Aorta (tissue), 5 donors: ENCODE measurements around the gene SPATA24. TPM values are rescaled to one million over a fixed set of nuclear protein-coding genes. Genes with fewer than 3 reads are reported as not detected.
A peak's percentile ranks its signal among the peaks of the same experiment; 100 is the strongest.
"Not testable (repeated sequence)": the region's sequence is repeated elsewhere in the genome, so short reads cannot be mapped to it uniquely, and the experiment has no call there.

Experiments used
- ATAC-seq: fragments of 200-7000 bp; cut with Tn5 transposase; one replicate; pipeline ENCODE4 v1.9.1; 2022; ENCODE audit warnings: moderate library complexity; ENCODE audit not compliant: low FRiP score
- DNase-seq, 2 donors: peaks; one replicate each; pipeline ENCODE4 v3.0.0-alpha.2; 2020
- H3K27ac ChIP-seq, 2 donors: one replicate each; pipeline ENCODE4 v1.5.1; 2013; ENCODE audit warnings: low read length in 2 of 2, mild to moderate bottlenecking in 2 of 2, moderate library complexity in 2 of 2, control low read depth in 1 of 2, inconsistent platforms in 1 of 2, low read depth in 1 of 2
- H3K27me3 ChIP-seq, 2 donors: one replicate each; pipeline ENCODE4 v1.6.1; 2013; ENCODE audit warnings: control low read depth in 1 of 2, low read length in 1 of 2, mild to moderate bottlenecking in 1 of 2, moderate library complexity in 1 of 2; ENCODE audit not compliant: insufficient read depth in 2 of 2, control insufficient read depth in 1 of 2
- H3K36me3 ChIP-seq, 2 donors: one replicate each; pipeline ENCODE4 v1.6.1; 2013; ENCODE audit warnings: control low read depth in 1 of 2, low read length in 1 of 2, mild to moderate bottlenecking in 1 of 2; ENCODE audit not compliant: insufficient read depth in 2 of 2, control insufficient read depth in 1 of 2
- H3K4me1 ChIP-seq, 2 donors: one replicate each; pipeline ENCODE4 v1.6.1; 2013; ENCODE audit warnings: low read length in 2 of 2, control low read depth in 1 of 2, mild to moderate bottlenecking in 1 of 2, moderate library complexity in 1 of 2; ENCODE audit not compliant: insufficient read depth in 2 of 2, control insufficient read depth in 1 of 2
- H3K4me3 ChIP-seq, 2 donors: one replicate each; pipeline ENCODE4 v1.5.1; 2013; ENCODE audit warnings: low read length in 2 of 2, control low read depth in 1 of 2, mild to moderate bottlenecking in 1 of 2
- H3K9me3 ChIP-seq: one replicate; pipeline ENCODE4 v1.6.1; 2013; ENCODE audit warnings: mild to moderate bottlenecking, low read length; ENCODE audit not compliant: control insufficient read depth
- WGBS, 2 donors: extraction: QIAGEN DNeasy Blood & Tissue Kit; methylation state at CpG; one replicate each; pipeline ENCODE4 v1.1.7; 2013; 5-methylcytosine and 5-hydroxymethylcytosine counted together
- intact Hi-C, 2 donors: fragments of 100-400 bp; cut with DNase I; formaldehyde crosslinking; loops; one replicate each; pipeline versions ENCODE4 v1.14.2 to v1.15.0; 2022
- polyA plus RNA-seq, 2 donors: library from polyadenylated mRNA; stranded (reverse); fragments of 200-250 nt; gene quantifications; one replicate each; pipeline ENCODE4 v1.2.3, GENCODE V29; 2013
- total RNA-seq, 2 donors: library from RNA; stranded (reverse); fragmentation: NEBNext Ultra II Directional; extraction: Animal tissue kit (Norgen Biotek cat#: 25700); gene quantifications; one replicate each; pipeline ENCODE4 v1.2.1, GENCODE V29; 2021
- donor health status: healthy with polysubstance abuse.
- donor health status: Bipolar disorder and iron deficiency.
- donor health status: DM: no; HTN: no; CAD: no.
- donor health status: DM: no; HTN: no; CAD: no.
- donor health status: DM: yes; HTN: yes; CAD: no.

SPATA24 gene
- total and polyA plus RNA-seq, 4 donors = 2.2 to 7.7 (median 4.7) TPM

DNA sequence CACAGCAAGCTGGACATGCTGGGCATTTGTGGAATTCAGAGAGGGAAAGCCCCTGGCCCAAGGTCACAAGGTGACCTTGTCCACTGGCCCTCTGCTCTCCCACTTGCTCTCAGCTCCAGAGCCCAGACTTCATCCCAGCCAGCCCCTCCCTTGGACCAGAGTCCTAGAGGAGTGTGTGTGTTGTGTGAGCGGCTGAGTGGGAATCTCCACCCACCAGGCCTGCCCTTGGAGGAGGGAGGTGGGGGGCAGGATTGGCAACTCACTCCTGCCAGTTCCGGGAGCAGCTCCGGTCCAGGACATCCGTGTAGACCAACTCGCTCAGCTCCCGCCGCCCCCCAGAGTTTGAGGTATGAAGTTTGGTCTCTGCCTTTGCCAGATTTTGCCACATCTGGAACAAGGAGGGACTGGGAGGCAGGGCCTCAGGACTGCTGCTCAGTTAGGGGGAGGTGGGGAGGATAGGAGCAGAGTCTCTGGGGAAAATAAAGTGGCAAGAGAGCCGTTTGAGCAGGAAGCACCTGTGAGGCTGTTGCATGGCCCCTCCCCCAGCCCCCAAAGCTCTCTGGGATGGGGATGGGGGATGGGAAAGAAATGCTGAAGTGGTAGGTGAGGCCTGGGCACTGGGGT is 15.6 kb downstream of the SPATA24 start:
- Histone ChIP-seq H3K27ac (no peak overlapping the region), H3K27me3 (no peaks in the 10 kb centered on the region), H3K4me3 (no peak overlapping the region), H3K4me1 (no peaks in the 10 kb centered on the region), H3K36me3 (no peaks in the 10 kb centered on the region), H3K9me3 (no peaks in the 10 kb centered on the region)
- ATAC-seq = no peak
- WGBS, 2 donors = 18 to 23% methylated on average over 8 of the region's 8 CpGs
- intact Hi-C loops = no loop called here
- DNase-seq = peak in 1 of 2 donors; percentile 75

DNA sequence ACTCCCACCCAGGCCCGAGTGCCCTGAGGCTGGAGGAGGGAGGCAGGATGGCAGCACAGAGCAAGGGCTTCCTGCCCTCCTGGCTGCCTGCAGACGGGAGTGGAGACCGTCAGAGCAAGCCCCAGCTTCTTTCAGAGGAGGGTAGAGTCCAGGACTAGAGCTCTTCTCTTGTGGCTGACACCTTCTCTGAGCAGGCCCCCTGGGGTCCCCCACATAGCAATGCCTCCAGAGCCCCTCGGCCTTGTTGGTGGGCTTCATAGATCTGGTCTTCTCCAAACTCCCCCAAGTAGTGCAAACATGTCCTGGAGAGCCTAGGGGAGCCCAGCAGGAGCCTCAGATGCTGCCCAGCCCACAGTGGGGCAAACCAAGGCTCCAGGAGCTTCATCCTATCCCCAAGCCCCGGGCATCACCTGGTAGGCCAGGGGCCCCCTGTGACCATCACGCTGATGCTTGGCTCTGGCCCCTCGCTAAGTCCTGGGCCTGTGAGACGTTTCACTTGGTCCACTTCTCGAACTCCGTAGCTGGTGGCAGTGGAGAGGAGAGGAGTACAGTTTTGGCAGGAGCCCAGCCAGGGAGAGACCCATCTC is 16.2 kb downstream of the SPATA24 start:
- intact Hi-C loops = no loop called here
- DNase-seq = no peak
- Histone ChIP-seq H3K4me3 (no peak overlapping the region), H3K27me3 (no peaks in the 10 kb centered on the region), H3K27ac (no peak overlapping the region), H3K9me3 (no peaks in the 10 kb centered on the region), H3K36me3 (no peaks in the 10 kb centered on the region), H3K4me1 (no peaks in the 10 kb centered on the region)
- no peak for ATAC-seq
- WGBS, 2 donors = 82 to 91% methylated on average over 10 of the region's 10 CpGs

DNA sequence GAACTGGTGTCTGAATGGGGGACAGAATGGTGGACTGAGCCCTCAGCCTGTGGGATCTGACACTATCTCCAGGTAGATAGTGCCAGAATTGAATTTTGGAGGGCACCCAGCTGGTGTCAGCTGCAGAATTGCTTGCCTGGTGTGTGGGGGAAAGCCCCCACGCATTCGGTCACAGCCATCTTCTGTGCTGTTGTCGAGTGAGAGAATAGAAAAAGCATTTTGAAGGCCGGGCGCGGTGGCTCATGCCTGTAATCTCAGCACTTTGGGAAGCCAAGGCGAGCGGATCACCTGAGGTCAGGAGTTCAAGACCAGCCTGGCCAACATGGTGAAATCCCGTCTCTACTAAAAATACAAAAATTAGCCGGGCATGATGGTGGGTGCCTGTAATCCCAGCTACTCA is 16.9 kb downstream of the SPATA24 start:
- H3K36me3 ChIP-seq, H3K27ac ChIP-seq, H3K4me3 ChIP-seq, H3K9me3 ChIP-seq, H3K27me3 ChIP-seq, H3K4me1 ChIP-seq, ATAC-seq, intact Hi-C loops: not testable (repeated sequence)
- 95 to 96% methylated on average over 9 to 10 of the region's 10 CpGs for WGBS, 2 donors
- DNase-seq = peak in 1 of 2 donors; percentile 16

DNA sequence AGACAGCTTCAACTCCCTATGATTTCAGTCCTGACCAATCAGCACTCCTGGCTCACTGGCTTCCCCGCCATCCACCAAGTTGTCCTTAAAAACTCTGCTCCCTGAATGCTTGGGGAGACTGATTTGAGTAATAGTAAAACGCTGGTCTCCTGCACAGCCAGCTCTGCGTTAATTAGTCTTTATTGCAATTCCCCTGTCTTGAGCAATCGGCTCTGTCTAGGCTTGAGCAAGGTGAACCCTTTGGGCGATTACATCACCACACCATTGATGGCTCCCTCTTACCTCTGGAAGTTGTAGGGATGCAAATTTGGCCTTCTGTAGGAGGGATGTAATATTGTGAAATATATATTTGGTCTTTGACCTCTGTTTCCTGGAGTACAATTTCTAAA is 17.8 kb downstream of the SPATA24 start:
- no peak overlapping the region for H3K4me3 ChIP-seq
- H3K9me3 ChIP-seq = no peaks in the 10 kb centered on the region
- no peaks in the 10 kb centered on the region for H3K36me3 ChIP-seq
- H3K4me1 ChIP-seq = no peaks in the 10 kb centered on the region
- intact Hi-C loops = no loop called here
- H3K27ac ChIP-seq = no peak overlapping the region
- 90% methylated on average over 5 of the region's 5 CpGs for WGBS, 2 donors
- DNase-seq = no peak
- no peak for ATAC-seq
- H3K27me3 ChIP-seq = no peaks in the 10 kb centered on the region

DNA sequence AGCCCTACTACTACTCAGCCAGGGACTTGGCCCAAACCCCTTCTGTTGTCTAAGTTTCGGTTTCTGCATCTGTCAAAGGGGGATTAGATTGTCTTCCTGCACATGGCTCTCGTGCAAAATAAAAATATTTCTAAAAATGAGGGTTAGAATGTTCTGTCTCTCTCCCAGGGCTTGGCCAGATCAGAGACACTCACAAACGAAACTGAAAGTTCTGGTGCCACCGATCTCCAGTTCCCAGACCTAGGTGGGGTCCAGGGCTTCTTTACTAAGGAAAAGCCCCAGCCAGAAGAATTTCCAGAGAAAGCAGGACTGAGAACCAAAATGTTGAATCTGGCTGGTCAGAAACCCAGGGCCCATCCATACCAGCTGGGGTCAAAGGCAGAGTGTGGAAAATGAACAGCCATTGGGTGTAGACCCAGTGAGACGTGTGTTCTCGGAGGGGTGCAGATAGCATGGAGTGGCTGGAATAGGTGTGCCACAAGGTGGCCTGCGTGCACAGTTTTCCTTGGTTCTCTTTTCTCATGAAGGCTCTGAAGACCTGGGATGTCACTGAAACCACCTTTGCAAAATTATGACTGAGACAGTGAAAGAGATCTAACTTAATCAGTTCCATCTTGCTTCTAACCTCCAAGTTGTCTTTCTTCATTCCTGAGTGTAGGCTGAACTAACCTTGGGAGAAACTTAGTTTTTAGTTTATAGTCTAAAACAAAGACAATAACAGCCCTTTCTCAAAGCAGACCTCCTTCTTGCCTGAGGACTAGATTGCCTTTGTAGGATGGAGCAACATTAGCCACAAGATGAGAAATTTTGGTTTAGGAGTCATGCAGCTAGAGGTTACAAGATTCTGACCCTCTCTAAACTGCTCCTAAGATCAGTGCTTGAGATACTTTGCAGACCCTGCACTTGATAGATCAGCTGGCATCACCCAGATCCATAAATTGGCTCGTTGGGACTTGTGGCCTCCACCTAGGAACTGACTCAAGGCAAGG is 18.5 kb downstream of the SPATA24 start:
- no peaks in the 10 kb centered on the region for H3K27me3 ChIP-seq
- DNase-seq (no peak), ATAC-seq (no peak)
- no peaks in the 10 kb centered on the region for H3K4me1 ChIP-seq
- no peaks in the 10 kb centered on the region for H3K9me3 ChIP-seq
- intact Hi-C loops = no loop called here
- no peak overlapping the region for H3K27ac ChIP-seq
- 64 to 72% methylated on average over 8 of the region's 8 CpGs for WGBS, 2 donors
- no peaks in the 10 kb centered on the region for H3K36me3 ChIP-seq
- no peak overlapping the region for H3K4me3 ChIP-seq

DNA sequence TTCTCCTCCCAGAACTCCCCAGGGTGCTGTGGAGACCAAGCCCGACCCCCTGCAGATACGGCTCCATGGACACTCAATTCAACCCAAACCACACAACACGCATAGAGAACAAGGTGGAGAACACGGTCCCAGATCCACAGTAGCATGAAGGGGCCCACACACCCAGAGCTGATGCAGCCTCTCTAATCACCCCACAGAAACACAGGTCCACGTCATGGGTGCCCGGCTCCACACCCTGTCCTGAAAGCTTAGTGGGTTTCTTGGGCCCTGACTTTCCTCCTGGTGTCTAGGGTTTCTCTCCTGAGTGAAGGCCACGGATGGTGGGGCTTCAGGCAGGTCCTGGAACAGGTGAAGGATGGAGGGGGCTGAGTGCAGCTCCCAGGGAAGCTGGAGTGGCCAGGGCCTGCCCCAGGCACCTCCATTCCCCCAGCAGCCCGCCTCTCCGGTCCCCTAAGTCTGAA is 19.3 kb downstream of the SPATA24 start:
- Histone ChIP-seq H3K4me3 (no peak overlapping the region), H3K27me3 (no peaks in the 10 kb centered on the region), H3K9me3 (no peaks in the 10 kb centered on the region), H3K36me3 (no peaks in the 10 kb centered on the region), H3K27ac (no peak overlapping the region), H3K4me1 (no peaks in the 10 kb centered on the region)
- intact Hi-C loops = no loop called here
- no peak for DNase-seq
- 88% methylated on average over 9 of the region's 9 CpGs for WGBS, 2 donors
- no peak for ATAC-seq

DNA sequence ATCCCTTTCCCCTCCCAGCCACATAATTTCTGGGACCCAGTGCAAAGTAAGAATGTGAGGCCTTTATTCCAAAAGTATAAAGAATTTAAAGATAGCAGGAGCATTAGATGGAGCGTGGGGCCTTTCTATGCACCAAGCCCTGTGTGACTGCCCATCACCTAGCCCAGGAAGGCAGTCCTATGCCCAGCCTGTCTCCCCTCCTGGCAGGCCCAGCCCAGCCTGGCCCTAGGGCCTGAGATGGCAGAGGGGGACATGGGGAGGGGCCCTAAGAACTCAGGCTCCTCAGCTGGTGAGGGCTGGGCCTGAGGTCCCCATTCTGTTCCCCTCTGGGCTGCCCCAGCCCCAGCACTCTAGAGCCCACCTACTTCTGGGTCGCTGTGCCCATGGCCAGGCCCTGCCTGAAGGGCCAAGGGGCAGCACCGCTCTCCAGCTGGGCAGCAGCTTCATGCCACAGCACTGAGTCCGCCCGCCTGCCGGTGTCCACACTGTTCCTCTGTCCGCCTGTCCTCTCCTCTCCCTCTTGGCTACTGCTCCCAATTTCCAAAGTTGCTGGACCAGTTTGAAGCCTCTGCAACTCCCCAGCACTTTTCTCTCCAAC is 19.8 kb downstream of the SPATA24 start:
- no peaks in the 10 kb centered on the region for H3K9me3 ChIP-seq
- H3K4me1 ChIP-seq = no peaks in the 10 kb centered on the region
- no peaks in the 10 kb centered on the region for H3K27me3 ChIP-seq
- intact Hi-C loops = no loop called here
- no peaks in the 10 kb centered on the region for H3K36me3 ChIP-seq
- no peak overlapping the region for H3K4me3 ChIP-seq
- ATAC-seq (no peak), DNase-seq (peak in 1 of 2 donors; percentile 31)
- H3K27ac ChIP-seq = no peak overlapping the region
- 88 to 96% methylated on average over 7 of the region's 7 CpGs for whole genome bisulfite sequencing, 2 donors

DNA sequence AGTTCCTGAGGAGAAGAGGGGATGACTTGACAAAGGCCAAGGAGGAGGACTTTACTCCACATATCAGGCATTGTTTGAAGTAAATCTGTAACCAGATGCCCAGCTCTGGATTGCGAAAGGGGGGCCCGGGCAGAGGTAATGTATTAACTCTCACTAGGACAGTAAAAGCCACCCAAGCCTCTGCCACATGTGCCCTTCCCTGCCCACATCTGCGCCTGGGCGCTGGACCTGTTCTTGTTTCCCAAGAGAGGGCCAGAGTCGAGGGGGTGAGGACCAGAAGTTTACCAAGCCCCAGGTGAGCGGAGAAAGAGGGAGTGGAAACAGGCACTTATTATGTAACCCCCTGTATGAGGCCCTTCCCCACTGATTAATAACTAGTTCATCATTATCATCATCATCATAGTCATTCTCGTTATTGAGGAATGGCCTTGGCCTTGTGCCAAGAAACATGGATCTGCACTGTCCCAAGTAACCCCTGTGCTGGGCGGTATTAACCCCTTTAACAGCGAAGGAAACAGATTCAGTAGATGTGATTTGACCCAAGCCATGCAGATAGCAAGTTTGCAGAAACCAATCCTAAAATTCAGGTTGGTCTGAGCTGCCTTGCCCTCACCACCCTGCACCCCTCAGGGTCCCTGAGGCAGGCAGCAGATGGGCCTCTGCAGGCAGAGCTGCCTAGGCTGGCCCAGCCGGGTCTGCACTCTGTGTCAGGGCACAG is 20.5 kb downstream of the SPATA24 start, which contains the start of gene SLC23A1:
TSS of gene SLC23A1 (minus strand) at position 23 of the 718 bp plus-strand sequence. CDS start 44 bp downstream, outside the sequence.
- Histone ChIP-seq H3K9me3 (no peaks in the 10 kb centered on the region), H3K27me3 (no peaks in the 10 kb centered on the region), H3K27ac (no peak within 1 kb of the TSS), H3K4me1 (no peaks in the 10 kb centered on the region), H3K4me3 (no peak within 1 kb of the TSS), H3K36me3 (no peaks in the 10 kb centered on the region)
- intact Hi-C loops = no loop called here
- DNase-seq (peak in 1 of 2 donors; percentile 38), ATAC-seq (no peak)
- 77 to 79% methylated on average over 10 of the region's 10 CpGs for WGBS, 2 donors
